GM19328 (cell line): ENCODE data around the gene DNAI1.
A peak's percentile ranks its signal among the peaks of the same experiment; 100 is the strongest.

Source experiments
- ATAC-seq: cut with Tn5 transposase; IDR thresholded peaks from one replicate; pipeline ENCODE4 v1.9.1; 2021; ENCODE audit warnings: mild to moderate bottlenecking, moderate library complexity; ENCODE audit not compliant: unreplicated experiment

DNAI1 gene

GRCh38 chr9:34510497-34511468, 52.2 kb downstream of the DNAI1 start:
- ATAC-seq = no peak

- ATAC-seq = no peak
These were observed 53.8 kb downstream of the DNAI1 start for GRCh38 chr9:34512131-34513078.

GRCh38 chr9:34513567-34514214, 55.1 kb downstream of the DNAI1 start:
- no peak for ATAC-seq

GRCh38 chr9:34514401-34514800, 55.8 kb downstream of the DNAI1 start:
- no peak for ATAC-seq

- no peak for ATAC-seq
These were observed 56.2 kb downstream of the DNAI1 start for GRCh38 chr9:34514816-34515215.

- ATAC-seq = no peak
These were observed 57.4 kb downstream of the DNAI1 start for GRCh38 chr9:34515959-34516358.

- no peak for ATAC-seq
These were observed 58.6 kb downstream of the DNAI1 start for GRCh38 chr9:34517185-34517584.

- no peak for ATAC-seq
These were observed 59.6 kb downstream of the DNAI1 start for GRCh38 chr9:34518110-34518616.

- ATAC-seq = no peak
These were observed 60.3 kb downstream of the DNAI1 start for GRCh38 chr9:34518896-34519295.

- ATAC-seq = no peak
These were observed 60.9 kb downstream of the DNAI1 start for GRCh38 chr9:34519321-34520020.

GRCh38 chr9:34520096-34520495, 61.5 kb downstream of the DNAI1 start:
- no peak for ATAC-seq

- ATAC-seq = no peak
These were observed 62.1 kb downstream of the DNAI1 start for GRCh38 chr9:34520505-34521385.

GRCh38 chr9:34521406-34522045, 62.9 kb downstream of the DNAI1 start:
- ATAC-seq = no peak

- no peak for ATAC-seq
These were observed 63.7 kb downstream of the DNAI1 start for GRCh38 chr9:34522091-34522887.

GRCh38 chr9:34522971-34523797, 64.6 kb downstream of the DNAI1 start, which contains the start of gene ENHO:
TSS of gene ENHO (minus strand) at chr9:34522990. CDS start at chr9:34521695, 1,295 bp downstream.
- ATAC-seq = peak; percentile 86

- ATAC-seq = no peak
These were observed 65.7 kb downstream of the DNAI1 start for GRCh38 chr9:34524349-34524748.

- ATAC-seq = no peak
These were observed 67.4 kb downstream of the DNAI1 start for GRCh38 chr9:34526026-34526425.
